NT2/D1 (cell line): ENCODE results near the gene SV2B.
"Not testable (repeated sequence)": the region's sequence is repeated elsewhere in the genome, so short reads cannot be mapped to it uniquely, and the experiment has no call there.

ENCODE experiments used
- DNase-seq: peaks from one replicate; pipeline ENCODE4 v3.0.0-alpha.2; 2011; ENCODE audit warnings: low read depth, low spot score
- H3K27me3 ChIP-seq: 2 replicates; pipeline ENCODE4 v1.6.0; 2011; ENCODE audit warnings: mild to moderate bottlenecking; ENCODE audit not compliant: insufficient read length, insufficient read depth
- H3K36me3 ChIP-seq: 2 replicates; pipeline ENCODE4 v1.6.1; 2011; ENCODE audit warnings: mild to moderate bottlenecking, low read length, mixed read lengths; ENCODE audit not compliant: insufficient read depth, insufficient read length
- H3K4me1 ChIP-seq: 2 replicates; pipeline ENCODE4 v1.5.1; 2011; ENCODE audit not compliant: insufficient read depth, insufficient read length
- H3K4me3 ChIP-seq: 2 replicates; pipeline ENCODE4 v1.5.1; 2011; ENCODE audit warnings: low read depth; ENCODE audit not compliant: insufficient read length
- H3K9ac ChIP-seq: 2 replicates; pipeline ENCODE4 v1.6.0; 2011; ENCODE audit warnings: low read depth; ENCODE audit not compliant: insufficient read length
- H3K9me3 ChIP-seq: 2 replicates; pipeline ENCODE4 v1.5.1; 2011; ENCODE audit warnings: mild to moderate bottlenecking, low read length; ENCODE audit not compliant: insufficient read depth
- SUZ12 ChIP-seq: IDR thresholded peaks from 2 replicates; pipeline ENCODE4 v1.6.1; 2011; ENCODE audit not compliant: insufficient read length, insufficient read depth; ENCODE audit errors: extremely low read depth
- YY1 ChIP-seq: IDR thresholded peaks from 2 replicates; pipeline ENCODE4 v1.6.1; 2011; ENCODE audit not compliant: insufficient read length, insufficient read depth
- ZNF274 ChIP-seq: IDR thresholded peaks from 2 replicates; pipeline ENCODE4 v1.6.1; 2011; ENCODE audit warnings: mild to moderate bottlenecking, low read depth, low read length

SV2B gene

DNA sequence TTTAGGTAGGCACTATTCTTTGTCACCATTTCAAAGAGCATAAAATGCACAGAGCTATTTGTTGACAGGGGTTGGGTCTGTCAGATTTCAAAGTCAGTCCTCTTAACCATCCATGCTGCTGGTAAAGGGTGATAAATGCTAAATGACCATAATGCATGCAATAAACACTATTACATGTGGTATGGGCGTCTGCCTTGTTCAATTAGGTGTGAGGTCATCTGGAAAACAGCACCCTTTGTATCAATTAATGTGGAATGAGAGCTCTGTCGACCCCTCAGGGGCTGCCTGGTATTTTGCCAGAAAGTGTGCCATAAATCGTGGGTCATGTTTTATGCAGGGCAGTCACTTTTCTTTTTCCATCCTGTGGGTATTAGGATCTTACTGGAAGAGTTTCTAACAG is 235.6 kb downstream of the SV2B start:
- no peak overlapping the region for H3K9ac ChIP-seq
- H3K4me1 ChIP-seq: no peaks in the 10 kb centered on the region
- no peak overlapping the region for H3K4me3 ChIP-seq
- TF ChIP-seq YY1: no peak
- TF ChIP-seq ZNF274: no peak
- no peak for TF ChIP-seq SUZ12
- H3K9me3 ChIP-seq: no peaks in the 10 kb centered on the region
- no peaks in the 10 kb centered on the region for H3K36me3 ChIP-seq
- no peaks in the 10 kb centered on the region for H3K27me3 ChIP-seq
- DNase-seq: no peak

DNA sequence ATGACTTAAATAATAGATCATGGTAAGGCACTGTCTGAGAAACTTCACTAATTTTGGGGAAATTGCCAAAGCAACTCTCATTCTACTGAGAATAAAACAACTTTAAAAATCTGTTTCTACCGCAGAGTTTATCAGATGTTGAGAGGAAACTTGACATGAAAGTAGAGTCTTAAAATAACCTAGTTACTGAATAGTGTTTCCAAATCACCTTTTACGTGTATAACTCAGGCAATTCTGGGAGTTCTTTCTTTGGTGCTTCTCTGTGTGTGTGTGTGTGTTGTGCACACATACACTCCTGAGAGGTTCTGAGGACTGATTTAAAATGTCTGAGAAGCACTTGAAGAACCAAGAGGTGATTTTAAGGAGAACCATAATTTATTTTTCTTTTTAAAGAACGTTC is 236.6 kb downstream of the SV2B start:
- Histone ChIP-seq H3K4me1 (no peaks in the 10 kb centered on the region), H3K9me3 (no peaks in the 10 kb centered on the region), H3K9ac (no peak overlapping the region), H3K36me3 (no peaks in the 10 kb centered on the region), H3K4me3 (no peak overlapping the region), H3K27me3 (no peaks in the 10 kb centered on the region)
- TF ChIP-seq YY1 (no peak), ZNF274 (no peak), SUZ12 (no peak)
- DNase-seq: no peak

DNA sequence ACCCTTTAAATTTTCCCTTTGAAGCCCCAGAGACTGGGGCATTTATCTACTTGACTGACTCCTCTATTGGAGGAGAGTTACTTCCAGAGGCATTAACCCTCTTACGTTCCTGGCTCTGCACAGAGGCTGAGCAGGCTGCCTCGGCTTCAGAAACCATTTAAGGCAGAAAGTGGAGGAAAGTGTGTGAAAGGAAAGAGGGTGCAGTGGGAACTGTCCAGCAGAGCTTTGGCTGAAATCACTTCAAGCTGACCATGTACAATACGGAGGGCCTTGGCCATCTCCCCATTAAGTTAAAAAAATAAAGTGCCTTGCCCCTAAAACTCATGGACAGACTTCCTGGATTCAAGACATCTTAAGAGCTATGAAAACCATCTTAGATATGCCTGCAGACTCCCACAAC is 238.7 kb downstream of the SV2B start:
- Histone ChIP-seq H3K9me3 (no peaks in the 10 kb centered on the region), H3K9ac (no peak overlapping the region), H3K36me3 (no peaks in the 10 kb centered on the region), H3K4me3 (no peak overlapping the region), H3K4me1 (no peaks in the 10 kb centered on the region), H3K27me3 (no peaks in the 10 kb centered on the region)
- DNase-seq: peak; percentile 42
- TF ChIP-seq ZNF274 (no peak), SUZ12 (no peak), YY1 (no peak)

DNA sequence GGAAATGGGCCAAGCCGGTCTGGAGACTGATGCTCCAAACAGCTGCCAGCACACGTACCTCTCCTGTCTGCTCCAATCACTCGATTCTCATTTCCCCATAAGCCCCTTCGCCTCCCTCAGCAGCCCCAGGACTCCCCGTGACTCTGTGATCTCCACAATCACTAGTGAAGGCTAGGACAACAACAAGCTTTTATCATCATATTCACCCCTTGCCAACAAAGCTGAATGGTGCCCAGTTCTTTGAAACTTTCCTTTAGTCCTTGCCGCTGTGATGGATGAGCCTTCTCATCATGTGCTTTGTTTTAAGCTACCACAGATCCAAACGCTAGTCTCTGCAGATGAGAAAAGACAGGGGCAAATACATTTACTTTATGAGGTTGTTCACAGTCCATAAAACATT is 242.0 kb downstream of the SV2B start:
- Histone ChIP-seq H3K4me3 (no peak overlapping the region), H3K4me1 (no peaks in the 10 kb centered on the region), H3K27me3 (no peaks in the 10 kb centered on the region), H3K9ac (no peak overlapping the region), H3K36me3 (no peaks in the 10 kb centered on the region), H3K9me3 (no peaks in the 10 kb centered on the region)
- TF ChIP-seq YY1 (no peak), ZNF274 (no peak), SUZ12 (no peak)
- DNase-seq: no peak

DNA sequence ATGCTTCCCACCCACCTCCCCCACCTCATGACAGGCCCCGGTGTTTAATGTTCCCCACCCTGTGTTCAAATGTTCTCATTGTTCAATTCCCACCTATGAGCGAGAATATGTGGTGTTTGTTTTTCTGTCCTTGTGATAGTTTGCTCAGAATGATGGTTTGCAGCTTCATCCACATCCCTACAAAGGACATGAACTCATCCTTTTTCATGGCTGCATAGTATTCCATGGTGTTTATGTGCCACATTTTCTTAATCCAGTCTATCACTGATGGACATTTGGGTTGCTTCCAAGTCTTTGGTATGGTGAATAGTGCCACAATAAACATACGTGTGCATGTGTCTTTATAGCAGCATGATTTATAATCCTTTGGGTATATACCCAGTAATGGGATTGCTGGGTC is 244.9 kb downstream of the SV2B start:
- DNase-seq, H3K4me3 ChIP-seq, H3K27me3 ChIP-seq, H3K9me3 ChIP-seq, H3K4me1 ChIP-seq, H3K36me3 ChIP-seq, H3K9ac ChIP-seq: not testable (repeated sequence)

DNA sequence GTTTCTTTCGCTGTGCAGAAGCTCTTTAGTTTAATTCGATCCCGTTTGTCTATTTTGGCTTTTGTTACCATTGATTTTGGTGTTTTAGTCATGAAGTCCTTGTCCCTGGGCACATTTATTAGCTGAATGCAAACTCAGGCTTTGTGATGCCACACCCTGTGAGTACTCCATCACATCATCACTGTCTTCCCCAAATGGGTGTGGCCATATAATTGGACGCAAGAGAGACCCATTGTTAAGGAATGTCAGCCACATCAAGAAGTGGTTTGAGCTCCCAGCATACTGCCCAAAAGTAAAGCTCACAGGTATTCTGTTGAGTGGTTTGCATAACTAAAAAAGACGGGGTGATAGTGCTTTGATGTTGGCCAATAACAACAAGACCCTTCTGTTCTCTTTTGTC is 245.7 kb downstream of the SV2B start:
- Histone ChIP-seq H3K4me1 (no peaks in the 10 kb centered on the region), H3K4me3 (no peak overlapping the region), H3K27me3 (no peaks in the 10 kb centered on the region), H3K9ac (no peak overlapping the region), H3K36me3 (no peaks in the 10 kb centered on the region), H3K9me3 (no peaks in the 10 kb centered on the region)
- TF ChIP-seq ZNF274 (no peak), SUZ12 (no peak), YY1 (no peak)
- DNase-seq: no peak

DNA sequence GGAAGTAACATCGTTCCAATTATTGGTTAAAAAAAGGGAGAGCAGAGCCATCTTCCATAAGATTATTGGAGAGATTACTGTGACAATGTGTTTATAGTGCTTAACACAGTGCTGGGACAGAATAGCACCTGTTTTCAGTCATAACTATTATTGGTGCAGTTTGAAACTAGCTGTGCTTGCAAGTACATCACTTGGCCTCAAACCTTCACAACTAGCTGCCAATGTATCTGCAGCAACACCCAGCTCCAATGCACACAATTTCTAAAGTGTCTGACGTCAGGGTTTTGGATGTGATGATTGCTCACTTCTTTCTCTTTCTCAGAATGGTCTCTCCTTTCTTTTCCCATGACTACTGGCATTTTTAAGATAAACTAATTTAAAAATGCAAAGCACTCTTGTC is 246.2 kb downstream of the SV2B start:
- Histone ChIP-seq H3K36me3 (no peaks in the 10 kb centered on the region), H3K9ac (no peak overlapping the region), H3K4me3 (no peak overlapping the region), H3K9me3 (no peaks in the 10 kb centered on the region), H3K27me3 (no peaks in the 10 kb centered on the region), H3K4me1 (no peaks in the 10 kb centered on the region)
- TF ChIP-seq SUZ12 (no peak), YY1 (no peak), ZNF274 (no peak)
- DNase-seq: no peak
